ENCODE measurements around the gene RRAS2.

RRAS2 gene

DNA sequence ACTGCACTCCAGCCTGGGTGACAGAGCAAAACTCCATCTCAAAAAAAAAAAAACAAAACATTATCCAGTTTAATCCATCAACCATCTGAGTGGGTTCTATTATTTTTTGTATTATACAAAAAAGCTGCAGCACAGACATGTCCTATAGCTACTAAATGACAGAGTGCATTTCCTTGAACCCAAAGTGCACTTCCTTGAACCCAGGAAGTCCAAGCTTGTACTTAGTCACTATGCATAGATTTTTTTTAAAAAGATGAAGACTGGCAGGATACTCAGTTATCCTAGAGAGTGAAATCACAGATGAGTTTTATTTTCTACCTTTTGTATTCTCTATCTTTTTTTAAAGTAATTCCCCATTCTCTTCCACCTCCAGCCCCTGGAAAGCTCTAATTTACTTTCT is 8.0 kb upstream of the RRAS2 start:
- no peak for DNase-seq (ENCODE audit: low read depth in 1 of 2, low spot score in 1 of 2)
- Histone ChIP-seq H3K27ac (replicated peaks) (no peak overlapping the region), H3K4me3 (replicated peaks; ENCODE audit: insufficient read depth, low read length) (no peak overlapping the region), H3K27me3 (ENCODE audit: insufficient read depth, poor library complexity, severe bottlenecking) (peaks cover 12% of the 10 kb centered on the region)
- no peak for TF ChIP-seq GABPA (IDR thresholded peaks at IDR 0.05; ENCODE audit: low read depth)
- TF ChIP-seq CTCF (IDR thresholded peaks at IDR 0.05; ENCODE audit: insufficient read depth, low read length): no peak
- no peak for TF ChIP-seq SPI1 (IDR thresholded peaks at IDR 0.05; ENCODE audit: borderline replicate concordance, low read depth)
- no peak for TF ChIP-seq POLR2AphosphoS5 (IDR thresholded peaks at IDR 0.05; ENCODE audit: low read depth)
- no peak for TF ChIP-seq REST (IDR thresholded peaks at IDR 0.05; ENCODE audit: insufficient replicate concordance, low read depth)

- peaks cover 21% of the 10 kb centered on the region for H3K27me3 ChIP-seq (ENCODE audit: insufficient read depth, poor library complexity, severe bottlenecking)
- DNase-seq (ENCODE audit: low read depth in 1 of 2, low spot score in 1 of 2): no peak
- TF ChIP-seq CTCF (IDR thresholded peaks at IDR 0.05; ENCODE audit: insufficient read depth, low read length): no peak
- TF ChIP-seq SPI1 (IDR thresholded peaks at IDR 0.05; ENCODE audit: borderline replicate concordance, low read depth): no peak
- H3K27ac ChIP-seq (replicated peaks): no peak overlapping the region
- H3K4me3 ChIP-seq (replicated peaks; ENCODE audit: insufficient read depth, low read length): no peak overlapping the region
These were observed 5.3 kb upstream of the RRAS2 start for GRCh38 chr11:14364322-14364721.

- TF ChIP-seq REST (IDR thresholded peaks at IDR 0.05; ENCODE audit: insufficient replicate concordance, low read depth): no peak
- TF ChIP-seq POLR2AphosphoS5 (IDR thresholded peaks at IDR 0.05; ENCODE audit: low read depth): no peak
- TF ChIP-seq CTCF (IDR thresholded peaks at IDR 0.05; ENCODE audit: insufficient read depth, low read length): no peak
- TF ChIP-seq SPI1 (IDR thresholded peaks at IDR 0.05; ENCODE audit: borderline replicate concordance, low read depth): no peak
- TF ChIP-seq GABPA (IDR thresholded peaks at IDR 0.05; ENCODE audit: low read depth): no peak
- no peak overlapping the region for H3K4me3 ChIP-seq (replicated peaks; ENCODE audit: insufficient read depth, low read length)
- peaks cover 32% of the 10 kb centered on the region for H3K27me3 ChIP-seq (ENCODE audit: insufficient read depth, poor library complexity, severe bottlenecking)
- H3K27ac ChIP-seq (replicated peaks): no peak overlapping the region
- no peak for DNase-seq (ENCODE audit: low read depth in 1 of 2, low spot score in 1 of 2)
These were observed 3.6 kb upstream of the RRAS2 start for GRCh38 chr11:14362611-14363010.

DNA sequence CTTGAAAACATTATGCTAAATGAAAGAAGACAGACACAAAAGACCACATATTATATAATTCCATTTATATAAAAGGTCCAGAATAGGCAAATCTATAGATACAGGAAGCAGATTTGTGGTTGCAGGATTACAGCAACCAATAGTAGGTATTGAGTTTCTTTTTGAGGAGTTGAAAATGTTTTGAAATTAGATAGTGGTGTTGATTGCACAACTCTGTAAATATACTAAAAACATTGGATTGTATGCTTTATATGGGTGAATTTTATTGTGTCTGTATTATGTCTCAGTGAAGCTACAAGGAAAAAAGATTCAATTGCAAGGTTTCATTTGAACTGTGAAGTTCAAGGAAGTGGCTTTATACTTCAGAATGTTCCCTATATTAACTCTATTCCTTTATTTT is 3.0 kb upstream of the RRAS2 start:
- no peak for DNase-seq (ENCODE audit: low read depth in 1 of 2, low spot score in 1 of 2)
- TF ChIP-seq POLR2AphosphoS5 (IDR thresholded peaks at IDR 0.05; ENCODE audit: low read depth) (no peak), REST (IDR thresholded peaks at IDR 0.05; ENCODE audit: insufficient replicate concordance, low read depth) (no peak), CTCF (IDR thresholded peaks at IDR 0.05; ENCODE audit: insufficient read depth, low read length) (no peak), SPI1 (IDR thresholded peaks at IDR 0.05; ENCODE audit: borderline replicate concordance, low read depth) (no peak), GABPA (IDR thresholded peaks at IDR 0.05; ENCODE audit: low read depth) (no peak)
- Histone ChIP-seq H3K27ac (replicated peaks) (no peak overlapping the region), H3K27me3 (ENCODE audit: insufficient read depth, poor library complexity, severe bottlenecking) (peaks cover 37% of the 10 kb centered on the region), H3K4me3 (replicated peaks; ENCODE audit: insufficient read depth, low read length) (no peak overlapping the region)

Data from HL-60 (cell line).